GM10266 (cell line): ENCODE results near the gene CNTN1.

ENCODE experiments used
- DNase-seq: peaks from one replicate; pipeline ENCODE4 v3.0.0; 2012; ENCODE audit errors: extremely low spot score
- CTCF ChIP-seq: IDR thresholded peaks from 2 replicates; pipeline ENCODE4 v1.5.1; 2012; ENCODE audit warnings: mild to moderate bottlenecking, low read depth; ENCODE audit not compliant: control insufficient read depth, insufficient read depth; ENCODE audit errors: missing control alignments

CNTN1 gene

GRCh38 chr12:40647651-40648050, 44.6 kb upstream of the CNTN1 start:
- TF ChIP-seq CTCF, result no peak
- DNase-seq, result no peak

DNA sequence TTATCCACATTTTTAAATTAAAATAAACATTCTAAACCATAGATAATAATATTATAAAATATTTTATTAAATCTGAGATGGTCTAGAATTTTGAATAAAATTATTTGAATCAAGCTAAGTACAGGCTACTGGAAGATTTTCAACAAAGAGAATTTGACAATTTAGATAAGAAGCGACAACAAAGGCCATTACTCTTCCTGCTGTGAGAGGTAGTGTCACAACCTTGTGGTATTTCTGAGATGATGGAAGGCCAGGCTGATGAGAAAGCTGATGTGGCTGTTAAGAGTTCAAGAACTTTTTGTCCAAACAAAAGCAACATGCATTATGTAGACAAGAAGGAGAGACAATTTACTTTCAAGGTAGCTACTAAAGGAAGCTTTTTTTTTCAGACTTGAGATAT, 43.7 kb upstream of the CNTN1 start:
- no peak for DNase-seq
- TF ChIP-seq CTCF, result no peak

DNA sequence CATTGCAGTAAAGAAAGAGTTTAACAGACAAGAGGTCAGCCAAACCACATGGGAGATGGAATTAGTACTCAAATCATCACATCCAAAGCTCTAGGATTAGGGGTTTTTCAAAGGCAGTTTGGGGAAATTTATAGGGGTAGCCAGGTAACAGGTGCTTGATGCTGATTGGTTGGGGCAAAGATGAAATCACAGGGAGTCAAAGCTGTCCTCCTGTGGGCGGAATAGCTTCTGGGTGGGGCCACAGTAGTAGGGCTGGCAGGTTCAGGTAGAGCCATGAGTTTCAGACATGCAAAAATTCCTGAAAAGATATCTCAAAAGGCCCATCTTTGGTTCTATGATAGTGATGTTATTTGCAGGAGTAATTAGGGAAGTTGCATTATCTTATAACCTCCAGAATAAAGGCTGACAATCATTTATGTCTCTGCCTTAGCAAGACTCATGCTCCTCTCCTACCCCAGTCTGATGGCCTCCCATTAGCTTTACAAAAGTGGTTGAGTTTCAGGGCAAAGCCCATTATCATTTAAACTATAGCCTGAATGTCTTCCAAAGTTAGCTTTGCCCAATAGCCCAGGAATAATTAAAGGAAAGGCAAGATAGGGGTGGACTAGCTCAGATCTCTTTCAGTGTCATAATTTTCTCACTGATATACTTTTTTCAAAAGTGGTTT, 42.1 kb upstream of the CNTN1 start:
- no peak for TF ChIP-seq CTCF
- DNase-seq, result no peak

- no peak for DNase-seq
- TF ChIP-seq CTCF, result no peak
Observed at GRCh38 chr12:40655451-40655850, 36.8 kb upstream of the CNTN1 start.

DNA sequence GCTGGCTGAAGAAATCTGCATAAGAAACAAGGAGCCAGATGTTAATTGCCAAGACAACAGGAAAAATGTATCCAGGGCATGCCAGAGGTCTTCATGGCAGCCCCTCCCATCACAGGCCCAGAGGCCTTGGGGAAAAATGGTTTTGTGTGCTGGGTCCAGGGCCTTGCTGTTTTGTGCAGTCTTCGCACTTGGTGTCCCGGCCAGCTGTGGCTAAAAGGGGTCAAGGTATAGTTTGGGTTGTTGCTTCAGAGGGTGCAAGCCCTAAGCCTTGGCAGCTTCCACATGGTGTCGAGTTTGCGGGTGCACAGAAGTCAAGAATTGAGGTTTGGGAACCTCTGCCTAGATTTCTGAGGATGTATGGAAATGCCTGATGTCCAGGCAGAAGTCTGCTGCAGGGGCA, 29.9 kb upstream of the CNTN1 start:
- TF ChIP-seq CTCF, result no peak
- DNase-seq, result no peak

DNA sequence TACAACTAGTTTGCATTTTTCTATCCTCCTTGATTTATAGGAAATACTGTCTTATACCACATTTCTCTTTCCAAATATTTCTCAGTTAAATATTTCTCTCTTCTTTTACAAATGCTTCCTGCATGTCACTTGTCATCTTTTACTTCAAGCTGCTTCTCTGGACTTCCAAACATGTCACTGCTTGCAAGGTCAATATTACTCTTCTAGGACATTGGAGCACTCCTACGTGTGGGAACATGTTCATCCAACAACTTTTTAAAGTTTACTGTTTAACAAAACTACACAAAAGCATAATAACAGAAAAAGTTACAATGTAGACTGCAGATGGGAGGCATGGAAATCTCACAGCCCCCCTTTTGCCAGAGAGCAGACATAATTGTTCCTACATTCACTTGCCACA, 28.5 kb upstream of the CNTN1 start:
- TF ChIP-seq CTCF, result no peak
- no peak for DNase-seq

DNA sequence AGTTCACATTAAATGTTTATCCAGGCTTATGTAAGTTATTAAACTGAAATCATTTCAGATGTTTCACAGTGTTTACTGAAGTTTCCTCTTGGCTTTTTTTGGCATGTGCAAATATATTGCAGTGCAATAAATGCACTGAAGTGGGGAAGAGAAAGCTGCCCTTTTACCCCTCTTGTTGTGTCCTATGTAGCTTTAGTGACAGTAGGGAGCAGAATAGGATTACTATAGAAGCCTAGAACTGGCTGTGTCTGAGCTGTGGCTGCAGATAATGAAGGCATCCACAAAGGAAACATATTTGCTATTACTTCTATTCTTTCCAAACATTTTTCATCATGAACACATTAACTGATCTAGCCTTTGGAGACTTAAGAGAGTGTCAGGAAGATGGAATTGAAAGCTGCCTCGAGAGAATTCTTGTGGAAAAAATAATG, 24.1 kb upstream of the CNTN1 start:
- TF ChIP-seq CTCF, result no peak

More for the DNA sequence above, 24.1 kb upstream of the CNTN1 start:
- DNase-seq, result no peak
